Fibroblast of the aortic adventitia (primary cell): ENCODE results near the gene RNLS. TPM values are rescaled to one million over a fixed set of nuclear protein-coding genes. Genes with fewer than 3 reads are reported as not detected.
A peak's percentile ranks its signal among the peaks of the same experiment; 100 is the strongest.

Source experiments
- DNase-seq: peaks from one replicate; pipeline ENCODE4 v3.0.0-alpha.2; 2010; ENCODE audit warnings: low read depth
- H3K4me3 ChIP-seq: 2 replicates; pipeline ENCODE4 v1.5.1; 2011; ENCODE audit warnings: low read depth, mild to moderate bottlenecking, control low read depth, low read length, moderate library complexity
- CTCF ChIP-seq: IDR thresholded peaks from 2 replicates; pipeline ENCODE4 v1.5.1; 2011; ENCODE audit warnings: mild to moderate bottlenecking, low read length, control low read depth, inconsistent platforms; ENCODE audit not compliant: insufficient read depth
- total RNA-seq: library from RNA; depleted of rRNA; stranded (reverse); fragments of >200 nt; gene quantifications from 2 replicates; pipeline ENCODE4 v1.2.3, GENCODE V29; 2012; ENCODE audit warnings: low replicate concordance

Gene RNLS
- total RNA-seq, 1 donor = 16.8 TPM

GRCh38 chr10:88592381-88592780, 9.3 kb upstream of the RNLS start:
- DNase-seq = peak; percentile 2
- no peak overlapping the region for H3K4me3 ChIP-seq
- no peak for TF ChIP-seq CTCF

- TF ChIP-seq CTCF = no peak
- H3K4me3 ChIP-seq = no peak within 1 kb of the TSS
- DNase-seq = no peak
Measured at GRCh38 chr10:88586462-88586861, 3.3 kb upstream of the RNLS start, which contains the start of gene LIPJ. Gene LIPJ (plus strand): TSS chr10:88586762. CDS start chr10:88590688, 3,926 bp downstream.

GRCh38 chr10:88583584-88583957, 453 bp upstream of the RNLS start:
- DNase-seq = no peak
- TF ChIP-seq CTCF = no peak
- peak overlapping the region; percentile 62 for H3K4me3 ChIP-seq

- H3K4me3 ChIP-seq = peak overlapping the region; percentile 62
- DNase-seq = no peak
- no peak for TF ChIP-seq CTCF
Measured at GRCh38 chr10:88582411-88582805, 710 bp downstream of the RNLS start.

GRCh38 chr10:88565072-88565471, 18.0 kb downstream of the RNLS start:
- DNase-seq = peak; percentile 76
- TF ChIP-seq CTCF = peak; percentile 50
- H3K4me3 ChIP-seq = no peak overlapping the region

- TF ChIP-seq CTCF = no peak
- DNase-seq = no peak
- no peak overlapping the region for H3K4me3 ChIP-seq
Measured at GRCh38 chr10:88562152-88562551, 21.0 kb downstream of the RNLS start.

GRCh38 chr10:88557658-88558057, 25.5 kb downstream of the RNLS start:
- H3K4me3 ChIP-seq = no peak overlapping the region
- DNase-seq = peak; percentile 79
- no peak for TF ChIP-seq CTCF
